ENCODE measurements around the gene TMEM129.

The TMEM129 gene

GRCh38 chr4:1714303-1715001 lies 6.7 kb downstream of the TMEM129 start:
- Mint-ChIP-seq H3K4me3 (no peak overlapping the region), H3K9me3 (no peaks in the 10 kb centered on the region), H3K27me3 (ENCODE audit: low read depth, poor library complexity) (no peaks in the 10 kb centered on the region), H3K36me3 (ENCODE audit: low read depth) (peaks cover 9% of the 10 kb centered on the region), H3K27ac (no peak overlapping the region), H3K4me1 (peaks cover 58% of the 10 kb centered on the region)
- DNase-seq, result no peak
- no peak for TF ChIP-seq CTCF (IDR thresholded peaks at IDR 0.05)

- H3K36me3 Mint-ChIP-seq (ENCODE audit: low read depth), result peaks cover 18% of the 10 kb centered on the region
- no peak for TF ChIP-seq CTCF (IDR thresholded peaks at IDR 0.05)
- DNase-seq, result no peak
- H3K4me3 Mint-ChIP-seq, result peak overlapping the region; percentile 85
- peak overlapping the region; percentile 92 for H3K27ac Mint-ChIP-seq
- peaks cover 61% of the 10 kb centered on the region for H3K4me1 Mint-ChIP-seq
- no peaks in the 10 kb centered on the region for H3K9me3 Mint-ChIP-seq
- H3K27me3 Mint-ChIP-seq (ENCODE audit: low read depth, poor library complexity), result no peaks in the 10 kb centered on the region
These were observed 7.9 kb downstream of the TMEM129 start for GRCh38 chr4:1713003-1713851.

- no peaks in the 10 kb centered on the region for H3K9me3 Mint-ChIP-seq
These were observed 8.7 kb downstream of the TMEM129 start, which contains the start of gene SLBP for GRCh38 chr4:1712216-1713002. TSS of gene SLBP (minus strand) at chr4:1712319. CDS start at chr4:1712188, 131 bp downstream.

GRCh38 chr4:1711571-1712215 lies 9.4 kb downstream of the TMEM129 start:
- no peak for DNase-seq
- TF ChIP-seq CTCF (IDR thresholded peaks at IDR 0.05), result no peak
- H3K27me3 Mint-ChIP-seq (ENCODE audit: low read depth, poor library complexity), result no peaks in the 10 kb centered on the region
- no peaks in the 10 kb centered on the region for H3K9me3 Mint-ChIP-seq
- peak overlapping the region; percentile 94 for H3K27ac Mint-ChIP-seq
- H3K4me3 Mint-ChIP-seq, result peak overlapping the region; percentile 97
- peaks cover 62% of the 10 kb centered on the region for H3K4me1 Mint-ChIP-seq
- peaks cover 26% of the 10 kb centered on the region for H3K36me3 Mint-ChIP-seq (ENCODE audit: low read depth)

More at GRCh38 chr4:1712216-1713002, 8.7 kb downstream of the TMEM129 start, which contains the start of gene SLBP:
- TF ChIP-seq CTCF (IDR thresholded peaks at IDR 0.05), result no peak
- H3K4me1 Mint-ChIP-seq, result peaks cover 62% of the 10 kb centered on the region
- H3K36me3 Mint-ChIP-seq (ENCODE audit: low read depth), result peaks cover 25% of the 10 kb centered on the region
- peak; percentile 91 for DNase-seq
- no peaks in the 10 kb centered on the region for H3K27me3 Mint-ChIP-seq (ENCODE audit: low read depth, poor library complexity)
- peak within 1 kb of the TSS; percentile 94 for H3K27ac Mint-ChIP-seq
- peak within 1 kb of the TSS; percentile 97 for H3K4me3 Mint-ChIP-seq

- DNase-seq, result no peak
- TF ChIP-seq CTCF (IDR thresholded peaks at IDR 0.05), result no peak
- peak overlapping the region; percentile 94 for H3K27ac Mint-ChIP-seq
- peaks cover 62% of the 10 kb centered on the region for H3K4me1 Mint-ChIP-seq
- peaks cover 32% of the 10 kb centered on the region for H3K36me3 Mint-ChIP-seq (ENCODE audit: low read depth)
- no peaks in the 10 kb centered on the region for H3K9me3 Mint-ChIP-seq
- H3K27me3 Mint-ChIP-seq (ENCODE audit: low read depth, poor library complexity), result no peaks in the 10 kb centered on the region
- peak overlapping the region; percentile 97 for H3K4me3 Mint-ChIP-seq
These were observed 10.0 kb downstream of the TMEM129 start for GRCh38 chr4:1711055-1711570.

Measured in nephron progenitor cell (in vitro differentiated cells).